ENCODE results near the gene MROH7.

DNA sequence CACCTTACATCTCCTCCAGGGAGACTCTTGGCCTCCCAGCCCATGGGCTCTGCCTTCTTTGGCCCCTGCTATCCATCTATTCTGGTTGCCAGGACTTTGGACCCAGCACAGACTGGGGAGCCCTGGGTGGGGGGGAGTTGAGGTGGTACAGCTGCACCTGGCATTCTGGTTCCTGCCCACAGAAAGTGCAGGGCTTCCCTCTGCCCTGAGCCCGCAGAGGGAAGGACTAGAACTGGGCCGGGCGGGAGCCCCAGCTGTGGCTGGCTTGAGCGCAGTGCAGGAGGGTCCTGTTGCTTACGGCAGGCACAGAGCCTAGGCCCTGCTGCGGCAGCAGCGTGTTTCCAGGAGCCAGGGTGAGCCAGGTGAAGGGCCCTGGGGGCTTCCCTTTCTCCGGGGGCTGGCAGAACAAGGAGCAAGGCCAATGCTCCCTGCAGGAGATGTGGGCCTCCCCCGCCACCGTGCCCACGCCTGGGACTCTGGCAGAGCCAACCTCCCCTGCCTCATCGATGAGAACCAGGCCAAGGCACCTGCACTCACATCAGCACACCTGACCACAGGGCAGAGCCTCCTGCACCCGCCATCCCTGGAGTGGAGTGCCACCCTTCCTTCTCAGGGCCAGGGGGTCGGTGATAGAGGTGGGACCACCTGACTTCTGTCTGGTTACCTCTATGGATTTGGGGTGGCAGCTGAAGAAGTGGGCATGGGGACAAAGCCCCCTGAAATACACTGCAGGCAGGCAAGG lies 106.7 kb downstream of the MROH7 start:
- TF ChIP-seq, protein P1, sequence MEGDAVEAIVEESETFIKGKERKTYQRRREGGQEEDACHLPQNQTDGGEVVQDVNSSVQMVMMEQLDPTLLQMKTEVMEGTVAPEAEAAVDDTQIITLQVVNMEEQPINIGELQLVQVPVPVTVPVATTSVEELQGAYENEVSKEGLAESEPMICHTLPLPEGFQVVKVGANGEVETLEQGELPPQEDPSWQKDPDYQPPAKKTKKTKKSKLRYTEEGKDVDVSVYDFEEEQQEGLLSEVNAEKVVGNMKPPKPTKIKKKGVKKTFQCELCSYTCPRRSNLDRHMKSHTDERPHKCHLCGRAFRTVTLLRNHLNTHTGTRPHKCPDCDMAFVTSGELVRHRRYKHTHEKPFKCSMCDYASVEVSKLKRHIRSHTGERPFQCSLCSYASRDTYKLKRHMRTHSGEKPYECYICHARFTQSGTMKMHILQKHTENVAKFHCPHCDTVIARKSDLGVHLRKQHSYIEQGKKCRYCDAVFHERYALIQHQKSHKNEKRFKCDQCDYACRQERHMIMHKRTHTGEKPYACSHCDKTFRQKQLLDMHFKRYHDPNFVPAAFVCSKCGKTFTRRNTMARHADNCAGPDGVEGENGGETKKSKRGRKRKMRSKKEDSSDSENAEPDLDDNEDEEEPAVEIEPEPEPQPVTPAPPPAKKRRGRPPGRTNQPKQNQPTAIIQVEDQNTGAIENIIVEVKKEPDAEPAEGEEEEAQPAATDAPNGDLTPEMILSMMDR (IDR thresholded peaks at IDR 0.05): no peak
- TF ChIP-seq POLR2AphosphoS5 (IDR thresholded peaks at IDR 0.05): no peak
